Lower leg skin (tissue), 3 donors: ENCODE data around the gene GNG12.

Experiments
- POLR2A ChIP-seq, 2 donors: fragments of 450-650 bp; IDR thresholded peaks; one replicate each; pipeline ENCODE4 v1.6.1; 2016 to 2017; ENCODE audit warnings: antibody characterized with exemption in 2 of 2, mild to moderate bottlenecking in 1 of 2, moderate library complexity in 1 of 2
- TF ChIP-seq, protein P1 (sequence below), 3 donors: fragments of 450-650 bp; IDR thresholded peaks; one replicate each; pipeline ENCODE4 v1.5.1; 2016; ENCODE audit warnings: antibody characterized with exemption in 3 of 3, mild to moderate bottlenecking in 3 of 3, moderate library complexity in 2 of 3

DNA sequence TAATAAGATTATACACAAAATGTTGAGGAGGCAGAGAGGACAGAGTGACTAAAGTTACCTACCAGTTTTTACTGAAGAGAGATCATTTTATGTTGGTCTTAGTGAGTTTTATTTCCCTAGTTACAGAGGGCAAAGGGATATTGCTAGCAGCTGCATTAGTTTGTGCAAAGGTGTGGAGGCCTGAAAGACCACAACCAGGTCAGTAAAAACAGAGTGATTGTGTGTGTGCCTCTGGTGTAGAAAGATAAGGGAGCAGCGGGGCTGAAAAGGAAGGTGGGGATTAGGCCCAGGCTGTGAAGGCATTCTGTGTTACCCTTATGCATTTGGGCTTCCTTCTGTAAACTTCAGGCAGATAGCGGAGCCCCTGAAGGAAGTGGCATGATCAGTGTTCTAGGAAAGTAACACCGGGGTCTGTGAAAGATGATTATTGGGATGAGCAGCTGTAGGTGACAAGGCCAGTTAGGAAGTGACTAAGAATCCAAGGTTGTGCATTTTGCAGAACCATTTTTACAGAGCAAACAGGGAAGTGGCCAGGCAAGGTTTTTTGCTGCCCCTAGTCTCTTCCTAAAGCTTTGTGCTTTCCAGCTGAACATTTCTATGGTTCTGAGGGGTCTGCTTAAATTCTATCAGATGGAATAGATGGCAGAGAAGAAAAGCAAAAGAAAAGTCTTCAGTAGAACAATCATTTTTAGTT, 144.6 kb downstream of the GNG12 start:
- TF ChIP-seq, protein P1, sequence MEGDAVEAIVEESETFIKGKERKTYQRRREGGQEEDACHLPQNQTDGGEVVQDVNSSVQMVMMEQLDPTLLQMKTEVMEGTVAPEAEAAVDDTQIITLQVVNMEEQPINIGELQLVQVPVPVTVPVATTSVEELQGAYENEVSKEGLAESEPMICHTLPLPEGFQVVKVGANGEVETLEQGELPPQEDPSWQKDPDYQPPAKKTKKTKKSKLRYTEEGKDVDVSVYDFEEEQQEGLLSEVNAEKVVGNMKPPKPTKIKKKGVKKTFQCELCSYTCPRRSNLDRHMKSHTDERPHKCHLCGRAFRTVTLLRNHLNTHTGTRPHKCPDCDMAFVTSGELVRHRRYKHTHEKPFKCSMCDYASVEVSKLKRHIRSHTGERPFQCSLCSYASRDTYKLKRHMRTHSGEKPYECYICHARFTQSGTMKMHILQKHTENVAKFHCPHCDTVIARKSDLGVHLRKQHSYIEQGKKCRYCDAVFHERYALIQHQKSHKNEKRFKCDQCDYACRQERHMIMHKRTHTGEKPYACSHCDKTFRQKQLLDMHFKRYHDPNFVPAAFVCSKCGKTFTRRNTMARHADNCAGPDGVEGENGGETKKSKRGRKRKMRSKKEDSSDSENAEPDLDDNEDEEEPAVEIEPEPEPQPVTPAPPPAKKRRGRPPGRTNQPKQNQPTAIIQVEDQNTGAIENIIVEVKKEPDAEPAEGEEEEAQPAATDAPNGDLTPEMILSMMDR (IDR thresholded peaks at IDR 0.05), result no peak
- TF ChIP-seq POLR2A (IDR thresholded peaks at IDR 0.05), result no peak
